ES-I3 (cell line): ENCODE measurements around the gene MSANTD4.
A peak's percentile ranks its signal among the peaks of the same experiment; 100 is the strongest.

Experiments
- H3K36me3 ChIP-seq: 2 replicates; pipeline ENCODE4 v1.6.1; 2013; ENCODE audit warnings: mild to moderate bottlenecking, low read length, control low read depth, moderate library complexity; ENCODE audit not compliant: insufficient read depth
- H3K4me1 ChIP-seq: 2 replicates; pipeline ENCODE4 v1.6.1; 2013; ENCODE audit warnings: mild to moderate bottlenecking, control low read depth, low read length; ENCODE audit not compliant: insufficient read depth
- H3K9ac ChIP-seq: 2 replicates; pipeline ENCODE4 v1.6.1; 2013; ENCODE audit warnings: low read depth, mild to moderate bottlenecking, low read length, moderate library complexity
- H3K9me3 ChIP-seq: 2 replicates; pipeline ENCODE4 v1.6.1; 2013; ENCODE audit warnings: mild to moderate bottlenecking, low read length, moderate library complexity; ENCODE audit not compliant: control insufficient read depth, insufficient read depth

The MSANTD4 gene

DNA sequence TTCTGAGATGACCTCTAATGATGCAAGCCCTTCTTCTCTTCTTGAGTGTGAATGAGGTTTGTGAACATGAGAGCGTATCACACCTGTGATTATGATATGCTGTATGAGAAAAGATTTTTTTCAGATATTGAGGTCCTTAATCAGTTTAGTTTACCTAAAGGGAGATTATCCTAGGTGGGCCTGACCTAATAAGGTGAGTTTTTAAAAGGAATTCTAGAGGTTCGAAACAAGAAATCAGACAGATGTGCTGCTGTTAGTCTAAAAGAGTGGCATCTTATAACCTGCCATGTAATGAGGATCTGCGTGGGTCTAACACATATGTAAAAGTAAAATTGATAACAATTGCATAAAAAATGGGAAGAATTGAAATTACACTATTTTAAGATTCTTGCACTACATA lies 33.8 kb downstream of the MSANTD4 start:
- H3K9me3 ChIP-seq = no peaks in the 10 kb centered on the region
- H3K9ac ChIP-seq = no peak overlapping the region
- H3K36me3 ChIP-seq = no peaks in the 10 kb centered on the region
- H3K4me1 ChIP-seq = peaks cover 3% of the 10 kb centered on the region; the same call in 1 of the 2 replicates

DNA sequence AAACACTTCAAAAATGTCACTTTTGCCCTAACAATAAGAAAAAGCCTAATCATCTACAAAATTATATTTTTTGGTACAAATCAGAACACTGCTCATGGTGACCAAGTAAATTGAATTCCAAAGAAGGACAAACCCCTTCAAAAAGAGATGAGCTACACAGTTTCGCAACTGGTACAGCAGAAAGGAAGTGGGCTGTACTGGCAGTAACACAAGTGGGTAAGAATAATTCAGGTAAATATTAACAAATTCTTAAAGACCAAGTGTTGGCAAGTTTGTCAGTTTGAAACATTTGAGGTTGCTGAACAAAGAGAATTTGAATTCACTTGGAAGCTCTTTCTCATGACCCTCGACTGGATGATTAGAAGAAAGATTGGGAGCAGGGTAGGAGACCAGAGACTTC lies 35.5 kb downstream of the MSANTD4 start:
- Histone ChIP-seq H3K9ac (no peak overlapping the region), H3K9me3 (no peaks in the 10 kb centered on the region), H3K4me1 (peaks cover 3% of the 10 kb centered on the region; the same call in 1 of the 2 replicates), H3K36me3 (no peaks in the 10 kb centered on the region)

DNA sequence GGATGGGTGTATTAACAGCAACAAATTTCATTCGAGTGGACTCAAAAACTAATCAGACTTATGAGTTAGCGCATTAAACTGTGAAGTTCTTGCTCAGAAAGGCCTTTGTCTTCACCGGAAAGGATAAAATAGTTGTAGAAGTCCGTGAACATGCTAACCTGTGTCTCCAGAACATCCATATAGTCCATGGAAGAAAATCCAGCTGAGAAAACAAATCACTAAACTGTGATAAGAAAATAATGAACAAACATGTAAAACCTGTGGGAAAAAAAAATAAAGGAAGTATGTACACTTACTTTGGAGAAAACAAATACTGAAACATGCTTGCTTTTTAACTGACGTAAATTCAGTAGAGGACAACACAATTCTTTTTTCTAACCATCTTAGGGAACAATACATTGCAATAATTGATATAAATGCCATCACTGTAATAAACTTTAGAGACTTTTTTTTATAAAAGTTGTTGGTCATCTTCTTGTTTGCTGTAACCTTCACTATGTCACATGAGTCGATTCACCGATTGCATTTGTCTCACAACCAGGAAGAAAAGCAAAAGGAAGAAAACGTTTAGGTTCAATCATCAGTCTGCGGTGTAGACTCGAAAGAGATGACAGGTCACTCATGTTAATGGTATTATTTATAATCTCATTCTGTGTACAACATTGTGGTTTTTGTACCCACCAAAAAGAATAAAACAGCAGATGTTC lies 41.9 kb downstream of the MSANTD4 start:
- no peaks in the 10 kb centered on the region for H3K9me3 ChIP-seq
- no peak overlapping the region for H3K9ac ChIP-seq
- H3K4me1 ChIP-seq = no peaks in the 10 kb centered on the region
- no peaks in the 10 kb centered on the region for H3K36me3 ChIP-seq

DNA sequence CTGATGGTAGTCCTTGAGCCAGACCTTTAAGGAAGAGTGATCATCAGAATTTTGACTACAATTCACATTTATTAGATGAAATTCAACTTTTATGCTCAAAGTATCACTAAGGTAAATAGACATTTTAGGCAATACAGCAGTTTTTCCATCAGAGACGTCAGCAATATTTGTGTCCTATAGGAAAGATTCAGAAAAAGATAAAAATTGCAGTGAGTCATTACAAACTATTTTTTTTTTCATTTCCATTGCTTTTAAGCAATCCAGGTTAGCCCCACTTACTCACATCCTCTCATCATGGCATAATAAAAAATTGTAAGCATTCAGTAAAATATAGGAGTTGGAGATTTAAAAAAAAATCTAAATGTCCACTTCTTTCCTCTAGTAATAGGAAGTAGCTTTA lies 46.9 kb downstream of the MSANTD4 start:
- Histone ChIP-seq H3K9me3 (no peaks in the 10 kb centered on the region), H3K36me3 (no peaks in the 10 kb centered on the region), H3K4me1 (no peaks in the 10 kb centered on the region), H3K9ac (no peak overlapping the region)

DNA sequence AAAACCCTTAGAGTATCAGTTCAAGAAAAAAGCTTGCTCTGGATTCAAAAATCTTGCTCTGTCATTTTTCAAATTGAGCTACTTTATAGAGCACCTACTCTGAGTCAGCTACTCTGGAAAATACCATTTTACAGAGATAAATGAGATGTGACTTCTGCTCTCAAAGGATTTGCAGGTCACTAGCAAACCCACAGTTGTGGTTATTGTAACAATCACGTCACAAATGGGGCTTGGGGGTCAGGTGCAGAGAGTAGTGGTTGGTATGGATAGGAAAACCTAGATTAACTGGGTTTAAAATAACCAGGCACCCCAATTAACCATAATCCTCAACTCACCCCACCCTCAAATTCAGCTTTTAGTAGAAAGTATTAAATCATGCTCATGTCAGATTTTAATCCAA lies 52.3 kb downstream of the MSANTD4 start:
- H3K4me1 ChIP-seq = 0 out of 2 replicates have a peak, but pooled peaks cover 4% of the 10 kb centered on the region
- no peak overlapping the region for H3K9ac ChIP-seq
- no peaks in the 10 kb centered on the region for H3K9me3 ChIP-seq
- no peaks in the 10 kb centered on the region for H3K36me3 ChIP-seq

DNA sequence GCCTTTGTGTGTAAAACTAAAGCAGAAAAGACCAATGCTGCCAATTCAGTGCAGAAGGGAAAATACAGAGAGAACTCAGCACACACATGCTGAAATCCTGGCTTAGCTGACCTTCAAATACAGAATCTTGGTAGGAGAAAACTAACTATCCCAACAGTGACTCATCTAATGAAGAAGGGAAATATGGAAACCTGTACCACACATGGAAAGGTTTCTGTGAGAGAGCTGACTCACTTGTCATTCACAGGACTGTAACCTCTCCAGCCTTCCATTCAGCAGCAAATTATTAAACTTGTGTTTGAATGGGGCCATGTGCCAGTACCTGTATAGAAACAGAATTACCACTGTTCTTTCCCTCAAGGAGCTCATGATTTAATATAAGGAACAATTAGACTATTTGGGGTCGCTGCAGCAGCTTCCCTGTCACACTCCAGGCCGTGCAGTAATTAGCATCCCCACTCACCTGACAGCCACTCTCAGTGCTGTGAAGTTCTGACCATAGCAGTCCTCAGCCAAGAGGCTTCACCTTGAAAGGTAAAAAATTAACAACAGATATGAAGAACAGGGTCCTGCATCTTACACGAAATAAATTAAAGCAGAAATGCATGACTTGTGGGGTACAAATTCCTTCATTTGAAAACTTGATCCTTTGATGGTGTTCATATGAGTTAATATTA lies 53.9 kb downstream of the MSANTD4 start:
- Histone ChIP-seq H3K9ac (no peak overlapping the region), H3K4me1 (0 out of 2 replicates have a peak, but pooled peaks cover 4% of the 10 kb centered on the region)

DNA sequence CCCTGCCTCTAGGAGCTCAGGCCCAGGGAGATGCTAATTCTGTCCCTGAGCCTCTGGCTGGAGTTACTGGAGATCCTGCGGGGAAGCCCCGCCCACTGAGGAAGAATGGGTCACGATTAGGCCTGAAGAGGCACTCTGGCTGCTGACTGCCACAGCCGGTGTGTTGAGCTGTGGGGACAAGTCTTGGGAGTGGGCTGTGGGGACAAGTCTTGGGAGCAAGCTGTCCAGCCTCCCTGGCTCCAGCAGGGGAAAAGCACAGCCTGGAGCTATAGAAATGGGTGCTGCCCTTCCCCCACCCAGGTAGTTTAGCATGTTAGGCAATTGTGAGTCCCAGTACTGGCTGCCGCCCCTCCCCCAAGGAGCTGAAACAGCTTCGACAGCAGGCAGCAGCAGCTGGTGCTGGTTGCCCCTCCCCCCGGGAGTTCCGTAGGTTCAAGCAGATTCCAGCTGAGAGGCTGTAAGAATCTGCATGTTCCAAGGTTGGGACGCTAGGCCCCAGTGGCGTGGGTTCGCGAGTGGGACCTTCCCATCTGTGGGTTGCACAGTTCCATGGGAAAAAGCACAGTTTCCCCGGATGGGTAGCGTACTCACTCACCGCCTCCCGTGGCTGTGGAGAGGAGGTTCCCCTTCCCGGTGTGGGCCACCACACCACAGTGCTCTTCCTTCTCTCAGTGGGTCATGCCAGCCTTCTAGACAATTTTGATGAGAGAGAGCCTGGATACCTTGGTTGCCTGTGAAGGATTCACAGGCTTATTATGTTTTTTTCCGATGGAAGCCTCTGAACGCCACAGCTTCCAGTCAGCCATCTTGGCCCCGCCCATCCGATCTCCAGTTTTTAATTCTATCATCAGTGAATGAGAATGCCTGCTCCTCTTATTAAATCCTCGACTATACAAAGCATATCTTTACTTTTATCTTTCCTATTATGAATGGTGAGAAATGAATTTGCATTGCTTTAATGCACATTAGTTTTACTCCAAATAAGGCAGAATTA lies 61.5 kb downstream of the MSANTD4 start:
- H3K36me3 ChIP-seq = no peaks in the 10 kb centered on the region
- H3K4me1 ChIP-seq = peaks cover 9% of the 10 kb centered on the region; the same call in 1 of the 2 replicates
- peaks cover 6% of the 10 kb centered on the region; the same call in 1 of the 2 replicates for H3K9me3 ChIP-seq
- H3K9ac ChIP-seq = peak overlapping the region; percentile 58

More for the DNA sequence above, 53.9 kb downstream of the MSANTD4 start:
- no peaks in the 10 kb centered on the region for H3K9me3 ChIP-seq
- H3K36me3 ChIP-seq = no peaks in the 10 kb centered on the region
